Kidney (tissue), 14 donors: ENCODE results near the gene DENND5B. TPM values are rescaled to one million over a fixed set of nuclear protein-coding genes. Genes with fewer than 3 reads are reported as not detected.
A peak's percentile ranks its signal among the peaks of the same experiment; 100 is the strongest.
"Not testable (repeated sequence)": the region's sequence is repeated elsewhere in the genome, so short reads cannot be mapped to it uniquely, and the experiment has no call there.

Experiments
- DNase-seq, 5 donors: peaks; one replicate each; pipeline ENCODE4 v3.0.0-alpha.2; 2013 to 2020
- FAIRE-seq: peaks from 2 replicates; lab custom pipeline; 2012; peaks lifted over from hg19 to GRCh38; lab: Jason Lieb, UNC
- H3K27ac ChIP-seq, 2 donors: one replicate each; pipeline ENCODE4 v1.7.0; 2013; ENCODE audit warnings: low read depth in 2 of 2, low read length in 2 of 2, inconsistent platforms in 1 of 2
- H3K27me3 ChIP-seq: one replicate; pipeline ENCODE4 v1.7.1; 2013; ENCODE audit warnings: low read length, inconsistent platforms; ENCODE audit not compliant: control insufficient read depth, insufficient read depth
- H3K36me3 ChIP-seq, 3 donors: one replicate each; pipeline versions ENCODE4 v1.7.0 to v1.7.1; 2013; ENCODE audit warnings: low read length in 3 of 3, control low read depth in 1 of 3, inconsistent platforms in 1 of 3; ENCODE audit not compliant: insufficient read depth in 3 of 3, control insufficient read depth in 2 of 3
- H3K4me1 ChIP-seq, 3 donors: one replicate each; pipeline versions ENCODE4 v1.7.0 to v1.7.1; 2013; ENCODE audit warnings: low read length in 3 of 3, inconsistent platforms in 1 of 3, low read depth in 1 of 3; ENCODE audit not compliant: control insufficient read depth in 2 of 3, insufficient read depth in 2 of 3
- H3K4me3 ChIP-seq, 3 donors: one replicate each; pipeline versions ENCODE4 v1.7.0 to v1.8.1; 2013; ENCODE audit warnings: low read length in 3 of 3, control low read depth in 1 of 3, inconsistent platforms in 1 of 3
- H3K9ac ChIP-seq, 3 donors: one replicate each; pipeline versions ENCODE4 v1.7.0 to v1.7.1; 2013; ENCODE audit warnings: low read length in 3 of 3, control low read depth in 1 of 3, inconsistent platforms in 1 of 3
- H3K9me3 ChIP-seq, 3 donors: one replicate each; pipeline versions ENCODE4 v1.7.0 to v1.7.1; 2013; ENCODE audit warnings: low read length in 3 of 3, control low read depth in 1 of 3, inconsistent platforms in 1 of 3; ENCODE audit not compliant: control insufficient read depth in 2 of 3, insufficient read depth in 1 of 3
- intact Hi-C: fragments of 100-400 bp; cut with DNase I; formaldehyde crosslinking; loops from one replicate; pipeline ENCODE4 v1.11.1; 2022
- polyA plus RNA-seq: library from polyadenylated mRNA; stranded (reverse); fragments of 350-450 nt; fragmentation: Illumina TruSeq; extraction: RNeasy Lipid Tissue Mini Kit (QIAGEN cat#74804); gene quantifications from one replicate; pipeline ENCODE4 v1.2.3, GENCODE V29; 2014; ENCODE audit warnings: low read depth, low replicate concordance; ENCODE audit not compliant: insufficient read depth
- total RNA-seq: library from RNA; stranded (reverse); fragmentation: NEBNext Ultra II Directional; extraction: Animal tissue kit (Norgen Biotek cat#: 25700); gene quantifications from one replicate; pipeline ENCODE4 v1.2.1, GENCODE V29; 2021
- TF ChIP-seq, protein P1 (sequence below): IDR thresholded peaks from 3 replicates; pipeline ENCODE4 v1.5.1; 2012; ENCODE audit warnings: mild to moderate bottlenecking, moderate library complexity, borderline replicate concordance; ENCODE audit not compliant: insufficient read depth; ENCODE audit errors: extremely low read depth
- donor health status: control.
- donor health status: control.
- donor health status: control.
- donor health status: control.
- donor health status: control.
- donor health status: DM: yes; HTN: yes; CAD: no.
- donor health status: Normal renal cell carcinoma (clear cell type).

DENND5B gene
- total and polyA plus RNA-seq, 2 donors from 2014 or later: 2.9 to 14.1 TPM

DNA sequence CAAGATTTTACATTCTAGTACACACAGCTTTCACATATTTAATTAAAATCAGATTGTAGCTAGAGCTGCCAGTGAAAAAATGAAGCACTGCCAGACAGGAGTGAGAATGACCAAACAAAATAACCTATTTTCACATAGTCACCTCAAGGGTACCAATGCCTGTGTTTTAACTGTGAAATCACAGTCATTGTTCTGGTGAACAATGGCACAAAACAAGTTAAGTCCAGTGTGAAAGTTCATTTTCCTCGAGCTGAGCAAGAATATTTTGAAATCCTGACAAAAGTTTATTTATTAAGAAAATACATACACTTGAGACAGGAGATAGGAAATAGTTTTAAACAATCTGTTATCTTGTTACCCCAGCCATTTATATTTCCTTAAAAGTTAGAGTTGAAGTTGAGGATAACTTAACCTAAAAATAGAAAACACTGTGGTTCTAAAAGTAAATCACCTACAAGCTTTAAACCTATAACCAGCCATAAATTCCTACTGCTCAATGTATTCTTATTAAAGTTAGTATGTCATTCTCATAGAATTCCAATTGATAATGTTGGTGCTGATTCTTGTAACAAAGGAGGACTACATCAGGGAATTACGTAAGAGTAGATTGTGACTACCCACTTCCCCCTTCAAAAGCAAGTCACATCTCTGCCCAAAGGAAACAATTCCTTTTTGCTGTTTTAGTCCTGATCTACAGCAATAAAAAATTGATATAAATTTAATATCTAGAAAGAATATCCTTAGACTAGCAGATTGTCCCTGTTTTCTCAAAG, 15.9 kb downstream of the DENND5B start:
- no peak for FAIRE-seq
- no peaks in the 10 kb centered on the region for H3K27me3 ChIP-seq
- H3K27ac ChIP-seq: no peak overlapping the region
- TF ChIP-seq, protein P1, sequence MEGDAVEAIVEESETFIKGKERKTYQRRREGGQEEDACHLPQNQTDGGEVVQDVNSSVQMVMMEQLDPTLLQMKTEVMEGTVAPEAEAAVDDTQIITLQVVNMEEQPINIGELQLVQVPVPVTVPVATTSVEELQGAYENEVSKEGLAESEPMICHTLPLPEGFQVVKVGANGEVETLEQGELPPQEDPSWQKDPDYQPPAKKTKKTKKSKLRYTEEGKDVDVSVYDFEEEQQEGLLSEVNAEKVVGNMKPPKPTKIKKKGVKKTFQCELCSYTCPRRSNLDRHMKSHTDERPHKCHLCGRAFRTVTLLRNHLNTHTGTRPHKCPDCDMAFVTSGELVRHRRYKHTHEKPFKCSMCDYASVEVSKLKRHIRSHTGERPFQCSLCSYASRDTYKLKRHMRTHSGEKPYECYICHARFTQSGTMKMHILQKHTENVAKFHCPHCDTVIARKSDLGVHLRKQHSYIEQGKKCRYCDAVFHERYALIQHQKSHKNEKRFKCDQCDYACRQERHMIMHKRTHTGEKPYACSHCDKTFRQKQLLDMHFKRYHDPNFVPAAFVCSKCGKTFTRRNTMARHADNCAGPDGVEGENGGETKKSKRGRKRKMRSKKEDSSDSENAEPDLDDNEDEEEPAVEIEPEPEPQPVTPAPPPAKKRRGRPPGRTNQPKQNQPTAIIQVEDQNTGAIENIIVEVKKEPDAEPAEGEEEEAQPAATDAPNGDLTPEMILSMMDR: no peak
- no peaks in the 10 kb centered on the region for H3K36me3 ChIP-seq
- peaks cover 2 to 12% (median 3%) of the 10 kb centered on the region in 3 donors for H3K4me1 ChIP-seq
- intact Hi-C loops: no loop called here
- H3K9ac ChIP-seq: no peak overlapping the region
- no peak overlapping the region for H3K4me3 ChIP-seq
- no peaks in the 10 kb centered on the region for H3K9me3 ChIP-seq
- DNase-seq: no peak

DNA sequence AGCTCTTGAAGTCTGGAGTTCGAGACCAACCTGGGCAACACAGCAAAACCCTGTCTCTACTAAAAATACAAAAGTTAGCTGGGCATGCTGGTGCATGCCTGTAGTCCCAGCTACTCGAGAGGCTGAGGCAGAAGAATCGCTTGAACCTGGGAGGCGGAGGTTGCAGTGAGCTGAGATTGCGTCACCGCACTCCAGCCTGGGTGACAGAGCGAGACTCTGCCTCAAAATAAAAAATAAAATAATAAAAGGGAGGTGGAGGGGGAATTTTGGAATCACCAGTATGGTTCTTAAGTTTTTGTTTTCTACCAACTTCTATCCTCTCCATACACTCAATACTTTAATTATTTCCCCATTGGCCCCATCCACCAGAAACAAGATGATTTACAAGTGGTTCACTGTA, 16.6 kb downstream of the DENND5B start:
- peaks cover 2 to 12% (median 3%) of the 10 kb centered on the region in 3 donors for H3K4me1 ChIP-seq
- H3K27ac ChIP-seq, H3K4me3 ChIP-seq, H3K27me3 ChIP-seq, DNase-seq, H3K36me3 ChIP-seq, FAIRE-seq, H3K9ac ChIP-seq, intact Hi-C loops, H3K9me3 ChIP-seq: not testable (repeated sequence)

DNA sequence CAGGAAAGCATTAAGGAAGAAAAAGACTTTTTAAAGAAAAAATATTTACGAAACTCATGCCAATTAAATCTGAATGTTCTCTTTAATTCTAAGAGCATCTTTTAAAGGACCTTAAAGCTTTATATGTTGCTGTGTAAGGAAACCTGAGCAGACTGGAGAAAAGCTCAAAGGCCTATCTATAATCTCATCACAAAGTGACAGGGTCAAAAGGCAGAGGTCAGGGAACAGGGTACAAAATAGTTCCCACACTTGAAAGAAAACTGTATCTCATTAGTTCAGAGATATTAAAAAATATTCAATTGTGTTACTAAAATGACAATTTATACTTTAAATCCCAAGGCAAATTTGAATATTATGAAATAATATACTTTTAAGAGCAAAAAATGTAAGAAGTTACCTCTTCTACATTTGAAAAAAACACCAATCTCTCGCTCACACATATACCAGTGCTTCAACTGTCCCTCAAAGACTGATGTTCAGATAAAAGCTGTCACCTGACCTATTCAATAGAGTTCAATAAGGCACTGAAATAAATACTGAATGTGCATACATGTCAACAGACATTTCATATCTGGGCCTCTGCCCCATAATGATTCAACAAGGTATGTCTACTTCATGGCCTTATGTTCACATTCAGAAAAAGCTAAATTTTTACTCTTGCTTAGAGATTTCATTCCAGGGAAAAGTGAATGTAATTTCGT, 17.9 kb downstream of the DENND5B start:
- DNase-seq (no peak), FAIRE-seq (no peak)
- H3K4me3 ChIP-seq: no peak overlapping the region
- no peak overlapping the region for H3K27ac ChIP-seq
- H3K4me1 ChIP-seq: peaks cover 0 to 3% (median 0%) of the 10 kb centered on the region in 3 donors
- H3K9me3 ChIP-seq: no peaks in the 10 kb centered on the region
- no peaks in the 10 kb centered on the region for H3K27me3 ChIP-seq
- H3K9ac ChIP-seq: no peak overlapping the region
- intact Hi-C loops: no loop called here
- TF ChIP-seq, protein P1: no peak
- H3K36me3 ChIP-seq: no peaks in the 10 kb centered on the region

DNA sequence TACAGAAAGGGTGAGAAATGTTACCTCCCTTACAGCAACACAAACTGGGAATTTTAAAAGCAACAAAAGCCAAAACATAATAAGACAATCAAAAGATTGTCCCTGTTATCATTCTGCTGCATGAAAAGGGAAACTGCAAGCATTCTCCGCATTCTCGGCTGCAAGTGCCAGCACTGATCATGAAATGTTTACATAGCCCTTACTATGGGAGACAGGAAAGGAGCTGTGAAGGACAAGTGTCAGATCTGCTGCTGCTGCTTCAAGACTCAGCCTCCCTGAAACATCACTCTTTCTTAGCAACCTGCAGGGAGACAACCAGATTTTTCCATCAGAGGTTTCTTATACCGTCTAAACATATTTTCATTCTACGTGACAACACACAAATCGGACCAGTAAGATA, 20.1 kb downstream of the DENND5B start:
- TF ChIP-seq, protein P1: no peak
- intact Hi-C loops: no loop called here
- Histone ChIP-seq H3K36me3 (no peaks in the 10 kb centered on the region), H3K27me3 (no peaks in the 10 kb centered on the region), H3K9me3 (no peaks in the 10 kb centered on the region), H3K4me3 (peak overlapping the region in 2 of 3 donors; percentile 11 to 28), H3K27ac (no peak overlapping the region), H3K4me1 (peaks cover 0 to 3% (median 0%) of the 10 kb centered on the region in 3 donors), H3K9ac (no peak overlapping the region)
- DNase-seq: no peak
- no peak for FAIRE-seq

DNA sequence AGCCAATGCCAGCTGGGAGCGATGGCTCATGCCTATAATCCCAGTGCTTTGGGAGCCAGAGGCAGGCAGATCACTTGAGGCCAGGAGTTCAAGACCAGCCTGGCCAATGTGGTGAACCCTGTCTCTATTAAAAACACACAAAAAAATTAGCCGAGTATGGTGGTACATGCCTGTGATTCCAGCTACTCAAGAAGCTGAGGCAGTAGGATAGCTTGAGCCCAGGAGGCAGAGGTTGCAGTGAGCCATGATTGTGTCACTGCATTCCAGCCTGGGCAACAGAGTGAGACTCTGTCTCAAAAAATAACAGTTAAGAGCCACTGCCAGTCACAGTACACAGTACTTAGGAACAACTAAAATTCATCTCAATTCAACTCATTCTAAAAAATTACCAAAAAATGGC, 21.4 kb downstream of the DENND5B start:
- H3K9ac ChIP-seq, H3K36me3 ChIP-seq, H3K4me1 ChIP-seq, H3K4me3 ChIP-seq, H3K27me3 ChIP-seq, H3K9me3 ChIP-seq, FAIRE-seq, H3K27ac ChIP-seq, DNase-seq, intact Hi-C loops: not testable (repeated sequence)
